GM04504 (cell line): ENCODE results near the gene ZNF891.

Experiments used
- DNase-seq: peaks from one replicate; pipeline ENCODE4 v3.0.0-alpha.2; 2012; ENCODE audit warnings: low read depth

The ZNF891 gene

GRCh38 chr12:133061954-133062353, 68.1 kb downstream of the ZNF891 start:
- DNase-seq = no peak

- DNase-seq = no peak
These were observed 71.6 kb downstream of the ZNF891 start for GRCh38 chr12:133058203-133059113.

- no peak for DNase-seq
These were observed 72.6 kb downstream of the ZNF891 start for GRCh38 chr12:133057446-133057845.
